Measurements from ENCODE around the gene CNIH3.

CNIH3 gene

DNA sequence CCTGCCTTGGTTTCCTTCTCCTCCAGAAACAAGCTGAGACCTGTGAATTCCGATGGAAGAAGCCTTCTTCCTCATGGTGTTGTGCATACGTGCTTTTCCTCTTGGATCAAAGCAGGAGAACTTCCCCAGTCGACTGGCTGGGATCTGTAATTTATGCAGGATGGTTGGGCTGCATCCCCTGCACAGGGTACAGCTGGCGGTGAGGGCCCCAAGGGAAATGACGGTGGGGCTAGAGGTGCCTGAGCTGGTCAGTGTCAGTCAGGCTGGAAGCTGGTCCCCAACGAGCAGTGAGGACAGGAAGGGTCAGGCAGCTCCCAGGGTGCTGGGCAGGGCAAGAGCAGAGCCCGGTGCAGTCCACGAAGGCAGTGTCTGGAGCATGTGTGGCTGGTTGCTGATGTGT lies 106.7 kb downstream of the CNIH3 start:
- DNase-seq (ENCODE audit: low spot score) = no peak

DNA sequence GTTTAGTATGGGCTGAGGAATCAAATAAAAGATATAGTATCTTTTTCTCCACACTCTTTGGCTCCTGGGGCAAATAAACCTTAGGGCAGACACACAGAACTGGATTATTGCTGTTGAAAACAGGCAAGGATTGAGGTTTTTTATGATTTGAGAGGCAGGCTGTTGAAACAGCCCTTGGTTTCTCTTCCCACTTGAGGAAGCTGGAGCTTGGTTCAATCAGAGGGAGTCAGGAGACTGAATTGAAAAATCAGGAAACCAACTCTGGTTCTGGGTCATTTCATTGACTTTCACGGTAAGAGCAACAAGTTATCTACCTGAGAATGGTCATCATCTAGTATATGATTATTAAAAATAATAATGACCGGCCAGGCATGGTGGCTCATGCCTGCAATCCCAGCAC lies 108.4 kb downstream of the CNIH3 start:
- DNase-seq (ENCODE audit: low spot score) = no peak

DNA sequence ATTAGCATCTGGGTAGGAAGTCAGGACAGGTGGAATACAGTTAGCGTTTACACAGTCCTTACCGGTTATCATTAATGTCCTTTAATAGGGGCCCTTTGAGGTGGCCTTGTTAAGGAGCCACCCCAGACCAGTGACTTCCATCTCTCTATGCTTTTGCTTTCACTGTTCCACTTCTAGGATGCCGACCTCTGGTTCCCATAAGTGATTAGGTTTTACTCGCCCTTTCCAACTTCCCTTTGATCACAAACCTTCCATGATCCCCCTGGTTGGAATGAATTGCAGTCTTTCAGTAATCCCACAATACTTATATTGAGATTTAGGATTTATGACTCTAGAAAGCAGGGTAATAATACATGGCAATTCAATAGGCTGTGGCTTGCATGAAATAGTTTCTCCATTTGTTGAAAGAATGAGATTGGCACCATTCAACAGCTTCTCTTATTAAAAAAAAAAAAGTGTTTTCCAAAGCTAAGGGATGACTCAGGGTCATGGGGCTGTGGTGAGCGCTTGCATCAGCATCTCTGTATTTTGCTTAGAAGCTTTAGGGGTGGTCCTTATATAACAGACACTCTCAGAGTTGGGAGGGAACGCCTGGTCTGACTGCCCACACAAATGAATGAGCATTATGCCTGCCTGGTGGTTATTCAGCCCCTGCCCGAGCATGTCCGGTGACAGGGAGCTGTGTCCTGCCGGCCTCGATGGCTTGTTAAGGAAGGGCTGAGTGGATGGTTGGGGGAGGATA lies 110.5 kb downstream of the CNIH3 start:
- no peak for DNase-seq (ENCODE audit: low spot score)

DNA sequence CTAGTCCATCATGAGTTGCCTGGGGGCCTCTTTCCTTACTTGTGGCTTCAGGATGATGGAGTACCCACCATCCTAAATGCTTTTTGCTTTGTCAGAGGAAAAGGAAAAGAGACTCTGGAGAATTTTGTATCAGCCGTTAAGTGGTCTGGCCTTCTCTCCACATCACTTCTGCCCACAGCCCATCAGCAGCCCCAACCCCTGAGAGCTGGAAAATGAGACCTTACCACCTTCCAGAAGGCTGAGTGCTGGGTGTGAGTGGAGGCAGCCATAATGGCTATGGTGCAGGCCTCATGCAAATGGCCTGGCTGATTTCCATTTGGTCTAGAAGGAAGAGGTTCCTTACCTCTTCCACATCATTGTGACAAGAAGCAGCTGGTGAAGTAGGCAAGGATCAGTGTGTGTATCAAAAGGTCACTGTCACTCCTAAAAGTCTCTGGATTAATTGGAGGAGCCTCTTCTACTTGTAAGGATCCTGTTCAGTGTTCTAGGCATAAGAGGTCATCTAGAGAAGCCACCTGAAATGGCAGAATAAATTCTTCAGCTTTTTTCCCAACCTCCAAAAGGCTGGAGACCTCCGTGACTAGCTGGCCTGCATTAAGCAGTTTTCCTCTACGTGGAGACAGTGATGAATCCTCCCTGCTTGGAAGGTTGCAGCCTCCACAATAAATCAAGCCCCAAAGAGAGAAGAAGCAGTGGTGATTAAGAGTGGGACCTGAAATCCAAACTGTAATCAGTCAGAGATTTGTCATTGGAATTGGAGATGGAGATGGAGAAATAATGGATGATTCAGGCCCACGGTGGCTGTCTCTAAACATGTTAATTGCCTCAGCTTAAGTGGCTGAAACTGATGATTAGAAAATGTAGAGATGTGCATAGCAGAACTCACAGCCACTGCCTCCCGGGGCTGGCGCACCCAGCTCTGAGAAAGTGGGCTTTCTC lies 111.5 kb downstream of the CNIH3 start:
- DNase-seq (ENCODE audit: low spot score) = no peak

DNA sequence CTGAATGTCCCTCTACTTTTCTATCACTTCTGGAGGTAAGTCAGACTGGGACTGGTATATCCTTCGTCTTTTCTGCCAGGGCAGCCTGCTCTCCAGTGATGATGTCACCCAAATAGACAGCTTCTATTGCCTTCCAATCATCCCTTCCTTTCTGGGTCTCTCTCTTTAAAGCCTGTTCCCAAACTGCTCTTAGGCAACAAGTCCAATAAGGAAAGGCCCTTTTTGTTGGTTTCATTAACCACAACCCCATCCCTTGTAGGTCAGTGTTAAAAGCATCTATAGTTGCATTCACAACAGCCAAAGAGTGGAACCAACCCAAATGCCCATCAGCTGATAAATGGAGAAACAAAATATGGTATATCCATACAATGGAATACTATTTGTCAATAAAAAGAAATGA lies 114.4 kb downstream of the CNIH3 start:
- DNase-seq (ENCODE audit: low spot score) = no peak

DNA sequence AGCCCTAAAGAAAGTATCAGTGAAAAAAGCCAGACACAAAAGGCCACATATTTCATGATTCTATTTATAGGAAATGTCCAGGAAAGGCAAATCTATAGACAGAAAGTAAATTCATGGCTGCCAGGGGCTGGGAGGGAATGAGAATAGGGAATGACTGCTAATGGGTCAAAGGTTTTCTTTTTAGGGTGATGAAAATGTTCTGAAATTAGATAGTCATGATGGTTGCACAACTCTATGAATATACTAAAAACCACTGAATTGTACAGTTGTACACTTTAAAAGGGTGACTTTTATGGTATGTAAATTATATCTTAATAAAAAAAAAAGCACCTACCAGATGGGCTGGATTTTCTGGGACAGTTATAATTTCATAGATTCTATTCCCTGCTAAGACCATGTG lies 114.8 kb downstream of the CNIH3 start:
- no peak for DNase-seq (ENCODE audit: low spot score)

DNA sequence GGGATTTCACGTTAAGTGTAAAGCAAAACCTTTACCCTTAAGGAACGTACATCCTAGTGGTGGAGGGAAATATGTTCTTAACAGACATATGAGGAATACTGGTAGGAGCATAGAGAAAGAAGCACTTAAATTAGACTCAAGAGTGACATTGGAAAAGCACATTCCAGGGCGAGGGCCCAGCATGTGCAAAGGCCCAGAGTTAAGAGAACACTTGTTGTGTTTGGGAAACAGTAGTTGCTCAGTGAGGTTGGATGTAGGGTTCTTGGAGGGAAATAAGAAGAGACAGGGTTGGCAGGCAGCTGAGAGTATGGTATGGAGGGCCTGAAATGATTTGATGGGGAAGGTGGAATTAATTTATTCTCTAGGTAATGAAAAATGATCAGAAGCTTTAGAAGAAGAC lies 115.5 kb downstream of the CNIH3 start:
- DNase-seq (ENCODE audit: low spot score) = no peak

DNA sequence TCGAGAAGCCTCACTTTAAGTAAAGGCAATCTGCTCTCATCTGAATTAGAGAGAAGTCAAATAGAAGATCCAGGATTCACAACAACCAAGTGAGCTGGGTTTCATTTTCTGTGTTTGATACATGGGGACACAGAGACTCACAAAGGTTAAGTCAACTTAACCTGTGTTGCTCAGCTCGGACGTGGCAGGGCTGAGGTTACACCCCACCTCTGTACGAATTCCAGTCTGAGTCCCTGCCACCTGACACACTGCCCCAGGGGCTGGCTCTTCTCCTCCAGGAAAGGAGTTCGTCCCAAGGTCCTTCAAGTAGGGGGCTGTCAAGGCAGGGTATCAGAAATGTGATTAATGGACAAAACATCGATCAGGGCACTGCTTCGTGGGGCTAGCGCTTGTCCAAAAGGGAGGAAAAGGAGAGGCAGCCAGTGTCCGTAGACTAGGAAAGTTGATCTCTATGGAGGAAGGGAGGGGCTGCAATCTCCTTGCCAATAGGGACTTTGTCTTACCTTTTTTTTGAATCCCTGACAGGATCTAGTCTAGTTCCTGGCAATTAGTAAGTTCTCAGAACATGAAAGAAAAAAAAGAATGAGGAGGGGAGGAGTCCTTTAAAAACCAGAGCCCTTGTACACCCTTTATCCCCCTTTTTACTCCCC lies 116.4 kb downstream of the CNIH3 start:
- DNase-seq (ENCODE audit: low spot score) = no peak

DNA sequence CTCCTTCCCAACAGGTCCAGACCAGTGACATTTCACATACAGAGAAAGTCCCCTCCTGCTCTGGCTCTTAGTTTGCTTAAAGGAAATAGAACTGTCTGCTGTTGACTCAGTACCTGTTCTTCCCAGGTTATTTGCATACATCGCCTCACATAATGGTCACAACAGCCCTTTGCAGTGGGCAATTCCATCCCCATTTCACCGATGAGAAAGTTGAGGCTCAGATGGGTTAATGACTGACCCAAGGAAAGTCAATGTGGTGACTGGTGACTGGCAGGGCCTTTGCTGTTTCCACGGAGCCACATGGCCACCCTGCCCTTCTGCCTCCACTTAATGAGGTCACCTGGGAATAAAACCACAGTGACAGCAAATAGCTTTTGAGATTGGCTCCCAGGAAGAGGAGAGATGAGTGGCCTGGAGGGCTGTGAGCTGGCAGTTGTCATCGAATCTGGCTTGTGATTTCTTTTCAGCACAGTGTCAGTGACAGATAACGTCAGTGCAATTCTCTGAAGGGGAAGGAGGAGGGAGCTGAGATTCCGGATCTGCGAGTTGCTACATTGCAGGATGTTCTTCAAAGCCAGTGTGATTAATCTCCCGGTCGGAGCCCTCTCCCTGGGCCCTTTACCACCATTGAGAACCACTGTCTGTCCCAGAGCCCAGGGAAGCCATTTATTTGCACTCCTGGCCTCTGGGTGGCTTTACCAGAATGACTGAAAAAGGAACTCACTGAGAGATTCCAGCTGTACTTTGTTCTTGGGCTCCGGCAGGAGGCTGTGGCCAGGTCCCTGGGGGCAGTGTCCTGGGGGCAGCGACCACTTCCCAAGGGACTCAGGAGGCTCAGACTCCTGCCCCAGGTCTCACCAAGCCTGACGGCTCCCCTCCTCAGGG lies 117.2 kb downstream of the CNIH3 start:
- no peak for DNase-seq (ENCODE audit: low spot score)

DNA sequence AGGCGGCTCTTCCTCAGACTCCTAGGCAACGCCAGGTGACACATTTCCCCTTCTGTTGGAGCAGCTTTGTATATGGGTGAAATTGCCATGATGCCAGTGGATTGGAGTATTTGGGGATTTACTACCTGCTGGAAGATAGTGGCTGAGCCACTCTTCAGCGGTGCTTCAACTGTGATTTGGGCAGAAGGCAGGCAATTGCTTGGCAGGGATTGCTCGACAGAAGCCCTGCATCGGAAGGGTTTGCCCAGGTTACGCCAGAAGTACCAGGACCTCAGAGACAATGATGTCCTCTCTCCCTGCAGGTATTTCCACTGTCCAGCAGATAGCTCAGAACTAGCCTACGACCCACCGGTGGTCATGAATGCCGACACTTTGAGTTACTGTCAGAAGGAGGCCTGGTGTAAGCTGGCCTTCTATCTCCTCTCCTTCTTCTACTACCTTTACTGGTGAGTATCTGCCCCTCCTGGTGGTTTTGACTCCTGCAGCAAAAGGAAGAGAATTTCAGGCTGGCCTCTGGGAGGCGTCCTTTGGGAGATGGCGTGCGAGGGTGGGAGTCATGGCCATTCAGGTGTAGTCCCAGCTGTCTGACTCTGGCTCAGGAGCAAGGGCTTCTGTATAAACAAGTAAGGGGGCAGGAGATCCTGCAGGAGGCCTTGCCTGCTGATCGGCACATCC lies 118.3 kb downstream of the CNIH3 start:
- no peak for DNase-seq (ENCODE audit: low spot score)

DNA sequence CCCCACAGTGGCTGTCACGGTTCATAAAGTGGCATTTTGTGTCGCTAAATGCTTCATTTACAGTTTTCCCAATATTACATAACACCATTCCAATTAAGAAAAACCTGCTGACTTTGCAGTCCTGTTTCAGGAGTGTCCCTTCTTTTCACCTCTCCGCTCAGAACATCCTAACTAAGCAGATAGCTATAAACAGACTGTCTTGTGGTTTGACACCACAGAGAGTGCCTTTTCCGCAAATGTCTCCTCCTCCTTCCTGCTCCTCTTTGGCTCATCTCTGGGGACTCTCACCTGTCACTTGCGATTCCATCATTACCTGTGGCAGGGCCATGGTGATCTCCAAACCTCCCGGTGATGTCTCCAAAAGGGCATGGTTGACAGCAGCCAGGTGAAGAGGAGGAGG lies 119.0 kb downstream of the CNIH3 start:
- DNase-seq (ENCODE audit: low spot score) = no peak

DNA sequence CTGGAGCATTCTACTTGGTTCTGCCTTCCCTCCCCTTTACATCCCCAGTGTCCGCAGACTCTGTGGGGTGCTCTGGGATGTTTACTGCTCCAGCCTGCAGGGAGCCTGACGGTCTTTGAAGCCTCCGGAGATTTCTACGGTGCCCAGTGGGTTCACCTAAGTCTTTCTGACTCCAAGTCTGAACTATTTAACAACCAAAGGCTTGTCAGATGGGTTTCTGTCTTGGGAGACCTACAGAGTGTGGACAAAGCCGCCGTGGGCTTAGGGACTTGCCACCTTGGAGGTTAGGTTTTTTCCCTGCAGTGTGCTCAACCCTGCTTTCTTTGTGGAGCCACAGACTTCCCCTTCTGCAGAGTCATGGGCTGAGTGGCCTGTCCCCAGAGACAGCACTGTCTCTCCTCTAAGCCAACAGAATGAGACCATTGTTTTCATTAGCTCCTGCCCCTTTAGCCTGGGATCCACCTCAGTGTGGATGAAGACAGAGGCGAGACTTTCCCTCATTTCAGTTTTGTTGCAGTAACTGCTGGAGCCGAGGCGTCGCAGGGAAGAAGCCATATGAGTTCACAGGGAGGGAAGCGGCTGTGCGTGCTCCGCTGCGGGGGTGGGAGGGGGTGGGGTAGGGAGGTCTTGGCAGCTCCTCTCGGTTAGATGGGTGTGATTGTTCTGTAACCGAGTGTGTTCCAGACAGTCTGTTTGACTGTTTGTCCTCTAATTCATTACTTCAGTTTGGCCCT lies 120.7 kb downstream of the CNIH3 start:
- DNase-seq (ENCODE audit: low spot score) = peak; percentile 19

DNA sequence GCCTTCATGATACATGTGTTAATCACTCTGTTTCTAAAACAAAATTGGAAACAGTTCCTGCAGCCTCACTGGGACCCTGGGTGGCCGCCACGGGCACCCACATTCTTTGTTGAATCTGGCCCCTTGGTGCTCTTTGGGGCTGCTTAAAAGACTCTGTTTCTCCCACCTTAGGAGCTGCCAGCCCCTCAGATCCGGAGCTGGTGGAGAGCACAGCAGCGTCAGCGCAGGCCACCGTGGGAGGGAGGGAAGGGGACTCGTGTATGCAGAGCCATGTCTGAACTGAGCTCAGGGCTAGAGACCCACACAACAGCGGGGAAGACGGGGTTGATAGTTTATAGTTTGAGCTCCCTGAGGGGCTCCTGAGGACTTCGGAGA lies 121.2 kb downstream of the CNIH3 start:
- no peak for DNase-seq (ENCODE audit: low spot score)

DNA sequence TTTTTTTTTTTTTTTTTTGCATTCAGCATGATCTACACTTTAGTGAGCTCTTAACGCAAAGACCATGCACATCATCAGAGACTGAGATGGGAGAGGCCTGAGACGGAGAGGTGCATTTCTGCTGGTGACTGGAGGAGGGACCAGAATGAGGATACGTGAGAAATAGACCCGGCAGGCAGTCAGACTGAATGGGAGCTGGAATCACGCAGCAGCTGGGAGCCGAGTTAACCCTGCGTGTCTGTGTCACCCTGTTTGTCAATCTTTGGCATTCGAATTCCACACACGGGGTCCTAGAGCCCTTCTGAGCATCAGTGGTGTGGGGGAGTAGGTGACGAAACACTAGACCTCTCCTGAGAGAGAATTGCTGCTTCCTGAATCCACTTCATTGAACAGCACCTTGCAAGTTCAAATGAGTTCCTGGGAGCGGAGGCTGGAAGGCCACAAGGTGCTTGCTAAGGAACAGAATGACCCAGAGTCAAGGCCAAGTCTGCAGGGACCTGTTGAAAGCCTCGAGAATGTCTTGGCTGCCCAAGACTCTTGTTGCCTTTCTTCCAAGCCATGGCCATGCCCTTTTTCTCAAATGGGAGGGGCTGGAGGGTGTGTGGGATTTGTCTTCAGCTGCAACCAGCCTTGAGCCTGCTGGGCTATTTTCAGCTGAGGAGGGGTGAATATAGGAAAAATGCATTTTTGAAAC lies 123.3 kb downstream of the CNIH3 start:
- DNase-seq (ENCODE audit: low spot score) = no peak

DNA sequence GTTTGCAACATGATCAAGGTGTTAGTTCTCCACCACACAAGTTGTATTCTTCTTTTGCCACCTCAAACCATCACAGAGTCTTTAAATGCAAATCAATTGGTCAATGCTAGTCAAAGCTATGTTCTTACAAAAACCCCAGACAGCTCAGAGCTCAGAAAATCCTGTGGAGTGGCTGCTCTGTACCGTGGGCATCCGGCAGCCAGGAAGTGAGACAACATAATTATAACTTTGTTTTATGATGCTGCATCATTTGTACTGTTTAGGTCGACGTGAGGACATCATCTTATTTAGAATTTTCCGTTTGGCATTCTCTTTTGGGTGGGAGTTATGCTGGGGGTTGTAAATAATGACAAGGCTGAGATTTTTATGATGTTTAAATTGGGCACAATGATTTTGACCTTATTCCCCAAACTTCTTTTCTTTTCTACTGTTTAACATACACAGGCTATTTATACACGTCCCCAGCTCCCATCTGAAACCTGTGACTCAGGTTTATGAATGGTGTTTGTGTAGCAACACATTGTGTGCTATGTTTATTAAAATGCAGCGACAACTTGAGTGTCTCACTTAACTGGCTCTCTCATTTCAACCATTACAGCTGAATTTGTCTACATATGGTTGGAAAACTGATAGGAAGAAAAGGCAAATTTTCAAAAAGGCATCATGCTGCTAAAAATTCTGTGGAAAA lies 124.0 kb downstream of the CNIH3 start:
- peak; percentile 12 for DNase-seq (ENCODE audit: low spot score)

DNA sequence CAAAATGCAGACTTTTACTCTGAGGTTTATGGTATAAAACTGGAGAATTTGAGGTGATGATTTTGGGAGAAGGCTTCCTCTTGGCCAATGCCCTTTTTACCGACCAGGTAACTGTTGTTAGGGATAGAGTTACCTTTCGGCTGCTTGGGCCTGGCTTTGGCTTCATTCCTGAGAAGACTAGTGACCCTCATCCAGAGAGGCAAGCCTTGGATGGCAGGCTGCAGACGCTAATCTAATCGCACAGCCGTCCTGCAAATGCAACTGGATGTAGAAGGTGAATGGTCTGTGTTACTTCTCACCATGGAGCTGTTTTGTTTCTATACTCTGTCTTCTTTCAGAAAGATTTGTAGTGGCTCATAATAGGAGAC lies 124.6 kb downstream of the CNIH3 start:
- DNase-seq (ENCODE audit: low spot score) = no peak

DNA sequence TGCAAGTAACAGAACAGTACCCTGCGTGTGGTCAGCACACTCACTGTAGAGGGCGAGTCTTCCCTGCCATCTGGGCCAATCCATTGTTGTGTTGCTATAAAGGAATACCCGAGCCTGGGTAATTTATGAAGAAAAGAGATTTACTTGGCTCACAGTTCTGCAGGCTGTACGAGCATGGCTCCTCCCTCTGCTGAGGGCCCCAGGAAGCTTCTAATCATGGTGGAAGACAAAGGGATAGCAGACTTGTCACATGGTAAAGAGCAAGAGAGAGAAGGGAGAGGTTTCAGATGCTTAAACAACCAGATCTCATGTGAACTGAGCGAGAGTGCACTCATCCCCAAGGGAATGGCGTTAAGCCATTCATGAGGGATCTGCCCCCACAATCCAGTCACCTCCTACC lies 126.2 kb downstream of the CNIH3 start:
- no peak for DNase-seq (ENCODE audit: low spot score)

DNA sequence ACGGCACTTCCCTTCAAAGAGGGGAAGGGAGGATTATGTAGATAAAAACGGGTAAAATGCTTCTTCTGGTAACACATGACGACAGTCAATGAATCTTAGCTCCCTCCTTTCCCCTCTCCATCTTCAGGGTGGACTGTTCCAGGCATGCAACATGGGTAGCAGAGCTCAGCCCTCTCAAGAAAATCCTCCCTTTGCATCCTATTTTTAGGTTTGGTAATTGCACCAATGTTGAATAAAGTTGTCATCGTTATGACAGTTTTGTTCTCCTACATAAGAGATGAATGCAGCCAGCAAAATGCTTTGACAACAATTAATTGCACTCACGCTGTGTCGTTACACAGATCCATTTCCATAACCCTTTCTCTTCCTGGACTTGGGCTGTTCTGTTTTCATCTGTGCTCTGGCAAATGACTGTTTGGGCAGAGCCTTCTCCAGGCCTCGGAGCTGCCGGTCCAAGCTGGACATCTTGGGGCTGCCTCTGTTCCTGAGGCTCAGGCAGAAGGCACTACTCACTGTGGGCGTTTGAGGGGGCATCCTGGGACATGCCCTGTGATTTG lies 127.6 kb downstream of the CNIH3 start:
- no peak for DNase-seq (ENCODE audit: low spot score)

DNA sequence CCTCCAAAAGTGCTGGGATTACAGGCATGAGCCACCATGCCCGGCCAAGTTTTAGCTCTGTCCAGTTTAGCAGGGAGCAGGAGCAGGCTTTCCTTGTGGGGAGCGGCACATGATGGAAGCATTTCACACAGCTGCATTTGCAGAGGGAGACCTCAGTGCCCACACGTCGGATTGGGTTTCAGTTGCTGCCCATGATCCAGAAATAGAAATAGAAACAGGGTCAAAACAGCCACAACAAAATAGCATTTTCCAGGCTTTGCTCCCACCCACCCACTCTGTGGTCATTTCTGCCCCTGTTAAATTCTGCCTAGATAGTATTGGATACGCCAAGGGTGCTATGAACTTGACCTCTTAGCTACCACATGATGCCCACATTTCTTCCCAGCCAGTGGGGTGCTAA lies 128.4 kb downstream of the CNIH3 start:
- DNase-seq (ENCODE audit: low spot score) = no peak
